BE2C (cell line): ENCODE measurements around the gene SNAP25.

ENCODE experiments used
- DNase-seq: peaks from one replicate; pipeline ENCODE4 v3.0.0-alpha.2; 2020
- H3K27me3 ChIP-seq: fragments of 250-450 bp; sonication (Bioruptor Pico); 2 replicates; pipeline ENCODE4 v1.5.1; 2020; ENCODE audit warnings: mild to moderate bottlenecking
- H3K36me3 ChIP-seq: fragments of 250-450 bp; sonication (Bioruptor Pico); 2 replicates; pipeline ENCODE4 v1.5.1; 2020; ENCODE audit warnings: mild to moderate bottlenecking
- H3K4me1 ChIP-seq: fragments of 250-450 bp; sonication (Bioruptor Pico); 2 replicates; pipeline ENCODE4 v1.5.1; 2020
- H3K4me3 ChIP-seq: 2 replicates; pipeline ENCODE4 v1.5.1; 2011; ENCODE audit warnings: low read depth, low read length
- H3K9me3 ChIP-seq: fragments of 250-450 bp; sonication (Bioruptor Pico); 2 replicates; pipeline ENCODE4 v1.5.1; 2020
- CTCF ChIP-seq: IDR thresholded peaks from 2 replicates; pipeline ENCODE4 v1.5.1; 2012; ENCODE audit warnings: mild to moderate bottlenecking, low read depth, low read length

Gene SNAP25

GRCh38 chr20:10281911-10282310 lies 63.3 kb downstream of the SNAP25 start:
- no peak for DNase-seq
- H3K4me1 ChIP-seq, result peaks cover 9% of the 10 kb centered on the region
- no peak overlapping the region for H3K4me3 ChIP-seq
- peaks cover 7% of the 10 kb centered on the region; the same call in 1 of the 2 replicates for H3K36me3 ChIP-seq
- no peaks in the 10 kb centered on the region for H3K27me3 ChIP-seq
- H3K9me3 ChIP-seq, result no peaks in the 10 kb centered on the region
- TF ChIP-seq CTCF, result no peak

GRCh38 chr20:10282979-10283456 lies 64.4 kb downstream of the SNAP25 start:
- DNase-seq, result no peak

GRCh38 chr20:10286356-10286755 lies 67.7 kb downstream of the SNAP25 start:
- no peaks in the 10 kb centered on the region for H3K9me3 ChIP-seq
- no peaks in the 10 kb centered on the region for H3K27me3 ChIP-seq
- DNase-seq, result no peak
- H3K36me3 ChIP-seq, result peaks cover 7% of the 10 kb centered on the region; the same call in 1 of the 2 replicates
- H3K4me3 ChIP-seq, result no peak overlapping the region
- no peak for TF ChIP-seq CTCF
- peaks cover 1% of the 10 kb centered on the region; the same call in 1 of the 2 replicates for H3K4me1 ChIP-seq

More at GRCh38 chr20:10282979-10283456, 64.4 kb downstream of the SNAP25 start:
- Histone ChIP-seq H3K27me3 (no peaks in the 10 kb centered on the region), H3K4me1 (no peaks in the 10 kb centered on the region), H3K4me3 (no peak overlapping the region), H3K9me3 (no peaks in the 10 kb centered on the region), H3K36me3 (peaks cover 7% of the 10 kb centered on the region; the same call in 1 of the 2 replicates)
- no peak for TF ChIP-seq CTCF

- no peak for TF ChIP-seq CTCF
- Histone ChIP-seq H3K4me1 (peaks cover 5% of the 10 kb centered on the region), H3K36me3 (peaks cover 7% of the 10 kb centered on the region), H3K27me3 (no peaks in the 10 kb centered on the region), H3K9me3 (no peaks in the 10 kb centered on the region), H3K4me3 (no peak overlapping the region)
- no peak for DNase-seq
These were observed 69.8 kb downstream of the SNAP25 start for GRCh38 chr20:10288421-10288820.

GRCh38 chr20:10288954-10289646 lies 70.5 kb downstream of the SNAP25 start:
- no peaks in the 10 kb centered on the region for H3K27me3 ChIP-seq
- H3K4me3 ChIP-seq, result no peak overlapping the region
- no peak for DNase-seq
- peaks cover 5% of the 10 kb centered on the region for H3K4me1 ChIP-seq
- no peaks in the 10 kb centered on the region for H3K9me3 ChIP-seq
- peaks cover 9% of the 10 kb centered on the region for H3K36me3 ChIP-seq
- TF ChIP-seq CTCF, result no peak

GRCh38 chr20:10291568-10292248 lies 73.1 kb downstream of the SNAP25 start:
- Histone ChIP-seq H3K9me3 (no peaks in the 10 kb centered on the region), H3K36me3 (peaks cover 3% of the 10 kb centered on the region), H3K27me3 (no peaks in the 10 kb centered on the region), H3K4me3 (no peak overlapping the region), H3K4me1 (peaks cover 5% of the 10 kb centered on the region)
- DNase-seq, result peak; percentile 15
- TF ChIP-seq CTCF, result no peak
